Lung (tissue), 12 donors: ENCODE results near the gene KRT3. TPM values are rescaled to one million over a fixed set of nuclear protein-coding genes. Genes with fewer than 3 reads are reported as not detected.

ENCODE experiments used
- ATAC-seq: fragments of 200-7000 bp; cut with Tn5 transposase; one replicate; pipeline ENCODE4 v1.9.1; 2020; ENCODE audit warnings: moderate number of reproducible peaks; ENCODE audit not compliant: insufficient read depth, low FRiP score
- DNase-seq, 3 donors: peaks; one replicate each; pipeline ENCODE4 v3.0.0-alpha.2; 2013 to 2017
- H3K27ac ChIP-seq, 2 donors: one replicate each; pipeline ENCODE4 v1.5.1; 2013; ENCODE audit warnings: mild to moderate bottlenecking in 2 of 2, moderate library complexity in 2 of 2, control low read depth in 1 of 2, inconsistent platforms in 1 of 2, low read depth in 1 of 2, low read length in 1 of 2
- H3K27me3 ChIP-seq, 3 donors: one replicate each; pipeline ENCODE4 v1.5.1; 2013; ENCODE audit warnings: low read length in 2 of 3; ENCODE audit not compliant: control insufficient read depth in 3 of 3, insufficient read depth in 3 of 3
- H3K36me3 ChIP-seq, 4 donors: one replicate each; pipeline ENCODE4 v1.5.1; 2013; ENCODE audit warnings: low read length in 4 of 4, mild to moderate bottlenecking in 1 of 4, moderate library complexity in 1 of 4; ENCODE audit not compliant: control insufficient read depth in 4 of 4, insufficient read depth in 4 of 4
- H3K4me1 ChIP-seq, 5 donors: one replicate each; pipeline ENCODE4 v1.5.1; 2013; ENCODE audit warnings: low read length in 5 of 5, mild to moderate bottlenecking in 2 of 5, moderate library complexity in 1 of 5; ENCODE audit not compliant: control insufficient read depth in 5 of 5, insufficient read depth in 5 of 5
- H3K4me3 ChIP-seq: one replicate; pipeline ENCODE4 v1.5.1; 2013; ENCODE audit warnings: mild to moderate bottlenecking, control low read depth, moderate library complexity
- H3K9ac ChIP-seq, 2 donors: one replicate each; pipeline ENCODE4 v1.5.1; 2013; ENCODE audit warnings: low read length in 2 of 2, control low read depth in 1 of 2; ENCODE audit not compliant: insufficient read depth in 1 of 2
- H3K9me3 ChIP-seq, 4 donors: one replicate each; pipeline ENCODE4 v1.5.1; 2013; ENCODE audit warnings: low read length in 3 of 4, mild to moderate bottlenecking in 1 of 4, moderate library complexity in 1 of 4; ENCODE audit not compliant: control insufficient read depth in 4 of 4, insufficient read depth in 3 of 4
- WGBS, 2 donors: extraction: QIAGEN DNeasy Blood & Tissue Kit; methylation state at CpG; one replicate each; pipeline ENCODE4 v1.1.7; 2013; 5-methylcytosine and 5-hydroxymethylcytosine counted together
- polyA plus RNA-seq, 2 donors: library from polyadenylated mRNA; stranded (reverse); fragments of 200-250 nt; gene quantifications; one replicate each; pipeline ENCODE4 v1.2.1, GENCODE V29; 2013
- total RNA-seq, 2 donors: library from RNA; depleted of rRNA in 1 of 2; stranded (reverse); fragments of >200 nt in 1 of 2; gene quantifications; one replicate each; pipeline ENCODE4 v1.2.1, GENCODE V29; 2014 to 2021
- TF ChIP-seq, protein P1 (sequence below): IDR thresholded peaks from 2 replicates; pipeline ENCODE4 v1.5.1; 2012; ENCODE audit warnings: mild to moderate bottlenecking; ENCODE audit errors: control extremely low read depth, extremely low read depth
- donor health status: control.
- donor health status: control.
- donor health status: Bipolar disorder and iron deficiency.
- donor health status: healthy.
- donor health status: DM: yes; HTN: yes; CAD: no.

KRT3 gene
- total and polyA plus RNA-seq, 4 donors: not detected

DNA sequence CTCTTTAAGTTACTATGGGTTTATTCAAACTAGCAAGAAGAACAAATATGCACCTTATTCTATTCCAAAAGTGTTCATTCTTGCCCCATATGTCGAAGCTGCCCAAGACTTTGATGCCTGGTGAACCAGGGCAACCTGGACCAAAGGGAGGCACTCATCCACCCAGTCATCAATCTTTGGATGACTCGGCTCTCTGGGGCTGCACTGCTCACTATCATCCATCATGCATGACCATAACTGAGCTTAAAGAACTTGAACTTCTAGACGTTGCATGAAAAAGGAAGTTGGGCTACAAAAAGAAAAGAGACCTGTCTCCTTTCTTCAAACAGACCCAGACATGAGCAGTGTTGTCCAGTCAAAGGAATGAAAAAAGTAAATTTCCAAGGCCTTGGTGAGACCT lies 16.8 kb upstream of the KRT3 start:
- H3K27me3 ChIP-seq: peaks cover 0 to 30% (median 2%) of the 10 kb centered on the region in 3 donors

DNA sequence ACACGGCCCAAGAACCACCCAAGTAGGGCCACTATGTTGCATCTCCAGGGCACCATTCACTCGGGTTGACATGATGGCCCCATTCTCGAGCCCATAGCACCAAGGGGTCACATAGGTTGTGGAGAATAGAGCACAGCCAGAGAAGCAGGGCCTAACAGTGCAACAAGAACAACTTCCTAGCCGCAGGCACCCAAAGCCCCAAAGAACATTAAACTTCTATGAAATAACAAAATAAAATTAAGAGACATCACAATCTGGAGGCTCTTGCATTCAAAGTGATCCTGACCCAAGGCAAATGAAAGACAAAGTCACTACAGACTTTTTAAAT lies 16.1 kb upstream of the KRT3 start:
- no peak for ATAC-seq
- TF ChIP-seq, protein P1, sequence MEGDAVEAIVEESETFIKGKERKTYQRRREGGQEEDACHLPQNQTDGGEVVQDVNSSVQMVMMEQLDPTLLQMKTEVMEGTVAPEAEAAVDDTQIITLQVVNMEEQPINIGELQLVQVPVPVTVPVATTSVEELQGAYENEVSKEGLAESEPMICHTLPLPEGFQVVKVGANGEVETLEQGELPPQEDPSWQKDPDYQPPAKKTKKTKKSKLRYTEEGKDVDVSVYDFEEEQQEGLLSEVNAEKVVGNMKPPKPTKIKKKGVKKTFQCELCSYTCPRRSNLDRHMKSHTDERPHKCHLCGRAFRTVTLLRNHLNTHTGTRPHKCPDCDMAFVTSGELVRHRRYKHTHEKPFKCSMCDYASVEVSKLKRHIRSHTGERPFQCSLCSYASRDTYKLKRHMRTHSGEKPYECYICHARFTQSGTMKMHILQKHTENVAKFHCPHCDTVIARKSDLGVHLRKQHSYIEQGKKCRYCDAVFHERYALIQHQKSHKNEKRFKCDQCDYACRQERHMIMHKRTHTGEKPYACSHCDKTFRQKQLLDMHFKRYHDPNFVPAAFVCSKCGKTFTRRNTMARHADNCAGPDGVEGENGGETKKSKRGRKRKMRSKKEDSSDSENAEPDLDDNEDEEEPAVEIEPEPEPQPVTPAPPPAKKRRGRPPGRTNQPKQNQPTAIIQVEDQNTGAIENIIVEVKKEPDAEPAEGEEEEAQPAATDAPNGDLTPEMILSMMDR: no peak
- 59 to 84% methylated on average over 4 of the region's 4 CpGs for WGBS, 2 donors

More for the DNA sequence above, 16.8 kb upstream of the KRT3 start:
- ATAC-seq (no peak), DNase-seq (no peak)
- 45 to 47% methylated on average over 3 of the region's 3 CpGs for WGBS, 2 donors
- Histone ChIP-seq H3K4me1 (peaks cover 0 to 22% (median 3%) of the 10 kb centered on the region in 5 donors), H3K4me3 (no peak overlapping the region), H3K27ac (no peak overlapping the region), H3K36me3 (no peaks in the 10 kb centered on the region), H3K9ac (no peak overlapping the region), H3K9me3 (peaks cover 0 to 3% (median 0%) of the 10 kb centered on the region in 4 donors)
- TF ChIP-seq, protein P1: no peak

DNA sequence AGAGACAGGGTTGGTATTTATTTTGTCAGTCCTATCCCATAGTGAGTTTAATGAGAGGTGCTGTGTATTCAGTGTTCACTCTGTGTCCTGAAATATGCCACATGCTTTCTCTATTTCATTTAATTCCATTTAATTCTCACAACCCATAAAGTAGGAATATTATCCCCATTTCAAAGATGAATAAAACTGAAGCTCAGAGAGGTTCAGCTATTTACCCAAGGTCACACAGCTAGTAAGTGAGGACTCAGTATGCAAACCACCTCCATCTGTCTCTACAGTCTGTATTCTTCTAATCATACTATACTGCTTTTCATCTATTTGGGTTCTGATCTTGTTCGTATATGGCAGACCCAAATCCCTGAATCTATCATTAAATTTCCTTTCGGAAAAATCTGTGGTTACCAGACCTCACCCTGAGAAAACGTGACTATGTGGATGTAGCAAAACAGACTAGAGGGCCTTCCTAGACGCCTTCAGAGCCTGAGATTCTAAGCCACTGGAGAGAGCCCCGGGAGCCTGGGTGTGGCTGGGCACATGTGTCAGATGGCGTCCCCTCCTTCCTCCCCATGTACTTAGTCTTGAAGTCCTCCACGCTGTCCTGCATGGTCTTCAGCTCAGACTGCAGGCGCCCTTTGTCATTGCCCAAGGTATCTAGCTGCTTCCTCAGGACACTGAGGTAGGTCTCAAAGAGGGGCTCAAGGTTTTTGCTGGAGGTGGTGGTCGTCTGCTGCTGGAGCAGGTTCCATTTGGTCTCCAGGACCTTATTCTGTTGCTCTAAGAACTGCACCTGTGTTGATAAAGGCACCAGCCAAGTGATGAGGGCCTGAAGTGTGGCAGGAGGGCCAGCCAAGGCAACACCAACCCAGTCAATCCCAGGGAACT lies 15.5 kb upstream of the KRT3 start:
- Histone ChIP-seq H3K9ac (no peak overlapping the region), H3K36me3 (no peaks in the 10 kb centered on the region), H3K27ac (no peak overlapping the region), H3K4me3 (no peak overlapping the region), H3K9me3 (peaks cover 0 to 3% (median 0%) of the 10 kb centered on the region in 4 donors), H3K27me3 (peaks cover 0 to 32% (median 2%) of the 10 kb centered on the region in 3 donors), H3K4me1 (peaks cover 0 to 22% (median 3%) of the 10 kb centered on the region in 5 donors)
- ATAC-seq (no peak), DNase-seq (no peak)
- TF ChIP-seq, protein P1: no peak
- WGBS, 2 donors: 89 to 90% methylated on average over 9 of the region's 9 CpGs

More for the DNA sequence above, 16.1 kb upstream of the KRT3 start:
- H3K36me3 ChIP-seq: no peaks in the 10 kb centered on the region
- peaks cover 0 to 3% (median 0%) of the 10 kb centered on the region in 4 donors for H3K9me3 ChIP-seq
- H3K27me3 ChIP-seq: peaks cover 0 to 30% (median 2%) of the 10 kb centered on the region in 3 donors
- no peak overlapping the region for H3K27ac ChIP-seq
- no peak overlapping the region for H3K4me3 ChIP-seq
- peaks cover 0 to 22% (median 3%) of the 10 kb centered on the region in 5 donors for H3K4me1 ChIP-seq
- DNase-seq: no peak
- H3K9ac ChIP-seq: no peak overlapping the region
